Panc1 (cell line): Measurements from ENCODE around the gene C11orf65. TPM values are rescaled to one million over a fixed set of nuclear protein-coding genes. Genes with fewer than 3 reads are reported as not detected.
"Not testable (repeated sequence)": the region's sequence is repeated elsewhere in the genome, so short reads cannot be mapped to it uniquely, and the experiment has no call there.

Experiments used
- ATAC-seq: fragments of 200-7000 bp; cut with Tn5 transposase; 2 replicates; pipeline ENCODE4 v1.9.1; 2020; ENCODE audit warnings: mild to moderate bottlenecking, moderate library complexity
- BruUV-seq: library from RNA; stranded (reverse); fragments of 400-500 nt; replicated peaks from 2 replicates; lab custom pipeline; 2021; lab: Mats Ljungman, UMichigan
- CTCF ChIA-PET: fragments of 300-600 bp; sonication (Branson Sonifier 250); formaldehyde crosslinking; loops from one replicate; lab custom pipeline; 2022; ENCODE audit warnings: antibody characterized with exemption; lab: Charles Lee
- POLR2A ChIA-PET: fragments of 300-600 bp; sonication (Branson Sonifier 250); formaldehyde crosslinking; loops from one replicate; lab custom pipeline; 2022; ENCODE audit warnings: antibody characterized with exemption; lab: Charles Lee
- DNase-seq: peaks from one replicate; pipeline ENCODE4 v3.0.0-alpha.2; 2010; ENCODE audit warnings: low read depth, low spot score
- H3K27ac ChIP-seq: 2 replicates; pipeline ENCODE4 v1.5.1; 2011; ENCODE audit warnings: mild to moderate bottlenecking, low read length, inconsistent platforms
- H3K27me3 ChIP-seq: fragments of 200-500 bp; sonication (Bioruptor generic); 2 replicates; pipeline ENCODE4 v1.6.0; 2014; ENCODE audit warnings: low read length, inconsistent platforms; ENCODE audit not compliant: control insufficient read depth, insufficient read depth
- H3K36me3 ChIP-seq: fragments of 200-500 bp; sonication (Bioruptor generic); 2 replicates; pipeline ENCODE4 v1.5.1; 2014; ENCODE audit warnings: inconsistent platforms, mild to moderate bottlenecking, low read length, moderate library complexity; ENCODE audit not compliant: control insufficient read depth, insufficient read depth
- H3K4me1 ChIP-seq: 2 replicates; pipeline ENCODE4 v1.5.1; 2011; ENCODE audit warnings: inconsistent platforms, mild to moderate bottlenecking, low read length, moderate library complexity; ENCODE audit not compliant: control insufficient read depth, insufficient read depth
- H3K4me3 ChIP-seq, 2 experiments: 2 replicates each; pipeline ENCODE4 v1.5.1; 2011 to 2012; ENCODE audit warnings: low read depth in 2 of 2, low read length in 2 of 2, mild to moderate bottlenecking in 2 of 2, inconsistent platforms in 1 of 2, moderate library complexity in 1 of 2
- H3K9me3 ChIP-seq: fragments of 200-500 bp; sonication (Bioruptor generic); 2 replicates; pipeline ENCODE4 v1.5.1; 2014; ENCODE audit warnings: low read depth, mild to moderate bottlenecking, inconsistent platforms, low read length, moderate library complexity; ENCODE audit not compliant: control insufficient read depth, insufficient read depth
- CTCF ChIP-seq: fragments of 450-650 bp; IDR thresholded peaks from 2 replicates; pipeline ENCODE4 v1.5.1; 2017; ENCODE audit warnings: mild to moderate bottlenecking
- POLR2AphosphoS5 ChIP-seq: IDR thresholded peaks from 2 replicates; pipeline ENCODE4 v1.6.1; 2012; ENCODE audit warnings: mild to moderate bottlenecking, low read depth, low read length, moderate library complexity
- REST ChIP-seq, 2 experiments: IDR thresholded peaks; 2 replicates each; pipeline ENCODE4 v1.6.1; 2011 to 2012; ENCODE audit warnings: low read depth in 2 of 2, control low read depth in 1 of 2, low read length in 1 of 2, mild to moderate bottlenecking in 1 of 2, moderate library complexity in 1 of 2; ENCODE audit not compliant: insufficient read depth in 1 of 2
- SIN3A ChIP-seq: IDR thresholded peaks from 2 replicates; pipeline ENCODE4 v1.6.1; 2012; ENCODE audit warnings: low read depth, mild to moderate bottlenecking, low read length, moderate library complexity, borderline replicate concordance; ENCODE audit not compliant: insufficient read depth
- TCF7L2 ChIP-seq: IDR thresholded peaks from 2 replicates; pipeline ENCODE4 v1.6.1; 2011; ENCODE audit warnings: mild to moderate bottlenecking, low read depth, low read length, inconsistent platforms
- in situ Hi-C: cut with HindIII; loops from 2 replicates; pipeline ENCODE4 v1.10.0; 2016; ENCODE audit warnings: low sequenced_read_pairs, low pct_unique_long_range_greater_than_20kb
- intact Hi-C: fragments of 100-400 bp; cut with micrococcal nuclease; formaldehyde crosslinking; loops from one replicate; pipeline ENCODE4 v1.10.0; 2022; ENCODE audit not compliant: unreplicated experiment
- total RNA-seq: library from RNA; stranded (reverse); gene quantifications from one replicate; pipeline ENCODE4 v1.2.1, GENCODE V29; 2021; ENCODE audit not compliant: unreplicated experiment

Gene C11orf65
- total RNA-seq, 1 experiment from 2014 or later = 0.18 TPM

DNA sequence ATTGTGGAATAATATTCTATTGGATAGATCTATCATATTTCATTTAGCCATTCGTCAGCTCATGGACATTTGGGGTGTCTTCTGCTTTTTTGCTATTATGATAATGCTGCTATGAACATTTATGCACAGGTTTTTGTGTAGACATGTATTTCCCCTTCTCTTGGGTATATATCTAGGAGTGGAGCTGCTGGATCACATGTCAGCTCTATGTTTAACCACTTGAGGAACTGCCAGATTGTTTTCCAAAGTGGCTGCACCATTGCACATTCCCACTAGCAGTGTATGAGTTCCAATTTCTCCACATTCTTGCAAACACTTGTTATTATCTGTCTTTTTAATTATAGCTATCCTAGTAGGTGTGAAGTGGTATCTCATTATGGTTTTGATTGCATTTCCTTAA lies 75.0 kb downstream of the C11orf65 start:
- BruUV-seq = no TSS peak
- DNase-seq (no peak), ATAC-seq (no peak)
- Histone ChIP-seq H3K27me3 (no peaks in the 10 kb centered on the region), H3K9me3 (no peaks in the 10 kb centered on the region), H3K36me3 (no peaks in the 10 kb centered on the region), H3K4me1 (no peaks in the 10 kb centered on the region), H3K27ac (no peak overlapping the region), H3K4me3 (no peak overlapping the region)
- in situ Hi-C loops (no loop called here), intact Hi-C loops (no loop called here)
- POLR2A ChIA-PET = no interaction called here
- TF ChIP-seq TCF7L2 (no peak), CTCF (no peak), REST (IDR thresholded peaks at IDR 0.05; ENCODE audit: insufficient read depth in 1 of 2, low read depth in 2 of 2, low read length in 1 of 2) (no peak), POLR2AphosphoS5 (no peak), SIN3A (no peak)
- CTCF ChIA-PET = no interaction called here

- DNase-seq (no peak), ATAC-seq (no peak)
- intact Hi-C loops (no loop called here), in situ Hi-C loops (no loop called here)
- H3K27me3 ChIP-seq = no peaks in the 10 kb centered on the region
- BruUV-seq = no TSS peak
- no peak overlapping the region for H3K4me3 ChIP-seq
- TF ChIP-seq TCF7L2 (no peak), POLR2AphosphoS5 (no peak), CTCF (no peak), SIN3A (no peak), REST (IDR thresholded peaks at IDR 0.05; ENCODE audit: insufficient read depth in 1 of 2, low read depth in 2 of 2, low read length in 1 of 2) (no peak)
- no peak overlapping the region for H3K27ac ChIP-seq
- no peaks in the 10 kb centered on the region for H3K4me1 ChIP-seq
- H3K36me3 ChIP-seq = no peaks in the 10 kb centered on the region
- POLR2A ChIA-PET = no interaction called here
- no peaks in the 10 kb centered on the region for H3K9me3 ChIP-seq
- CTCF ChIA-PET = no interaction called here
Observed at GRCh38 chr11:108388576-108388975, 78.8 kb downstream of the C11orf65 start.

GRCh38 chr11:108373505-108373904 lies 93.8 kb downstream of the C11orf65 start:
- H3K27ac ChIP-seq, H3K36me3 ChIP-seq, intact Hi-C loops, H3K9me3 ChIP-seq, in situ Hi-C loops, H3K4me3 ChIP-seq, ATAC-seq, DNase-seq, H3K27me3 ChIP-seq, H3K4me1 ChIP-seq, POLR2A ChIA-PET, BruUV-seq: not testable (repeated sequence)
- CTCF ChIA-PET = interaction anchor here (0.6 kb wide), 1 partner anchor 336 kb away, joined by 3 read pairs; no protein-coding TSS in a partner anchor
